Lung (tissue), 12 donors: ENCODE data around the gene C1GALT1C1. TPM values are rescaled to one million over a fixed set of nuclear protein-coding genes. Genes with fewer than 3 reads are reported as not detected.
"Not testable (repeated sequence)": the region's sequence is repeated elsewhere in the genome, so short reads cannot be mapped to it uniquely, and the experiment has no call there.

Experiments used
- ATAC-seq: fragments of 200-7000 bp; cut with Tn5 transposase; one replicate; pipeline ENCODE4 v1.9.1; 2020; ENCODE audit warnings: moderate number of reproducible peaks; ENCODE audit not compliant: insufficient read depth, low FRiP score
- DNase-seq, 3 donors: peaks; one replicate each; pipeline ENCODE4 v3.0.0-alpha.2; 2013 to 2017
- H3K27ac ChIP-seq, 2 donors: one replicate each; pipeline ENCODE4 v1.5.1; 2013; ENCODE audit warnings: mild to moderate bottlenecking in 2 of 2, moderate library complexity in 2 of 2, control low read depth in 1 of 2, inconsistent platforms in 1 of 2, low read depth in 1 of 2, low read length in 1 of 2
- H3K27me3 ChIP-seq, 3 donors: one replicate each; pipeline ENCODE4 v1.5.1; 2013; ENCODE audit warnings: low read length in 2 of 3; ENCODE audit not compliant: control insufficient read depth in 3 of 3, insufficient read depth in 3 of 3
- H3K36me3 ChIP-seq, 4 donors: one replicate each; pipeline ENCODE4 v1.5.1; 2013; ENCODE audit warnings: low read length in 4 of 4, mild to moderate bottlenecking in 1 of 4, moderate library complexity in 1 of 4; ENCODE audit not compliant: control insufficient read depth in 4 of 4, insufficient read depth in 4 of 4
- H3K4me1 ChIP-seq, 5 donors: one replicate each; pipeline ENCODE4 v1.5.1; 2013; ENCODE audit warnings: low read length in 5 of 5, mild to moderate bottlenecking in 2 of 5, moderate library complexity in 1 of 5; ENCODE audit not compliant: control insufficient read depth in 5 of 5, insufficient read depth in 5 of 5
- H3K4me3 ChIP-seq: one replicate; pipeline ENCODE4 v1.5.1; 2013; ENCODE audit warnings: mild to moderate bottlenecking, control low read depth, moderate library complexity
- H3K9ac ChIP-seq, 2 donors: one replicate each; pipeline ENCODE4 v1.5.1; 2013; ENCODE audit warnings: low read length in 2 of 2, control low read depth in 1 of 2; ENCODE audit not compliant: insufficient read depth in 1 of 2
- H3K9me3 ChIP-seq, 4 donors: one replicate each; pipeline ENCODE4 v1.5.1; 2013; ENCODE audit warnings: low read length in 3 of 4, mild to moderate bottlenecking in 1 of 4, moderate library complexity in 1 of 4; ENCODE audit not compliant: control insufficient read depth in 4 of 4, insufficient read depth in 3 of 4
- WGBS, 2 donors: extraction: QIAGEN DNeasy Blood & Tissue Kit; methylation state at CpG; one replicate each; pipeline ENCODE4 v1.1.7; 2013; 5-methylcytosine and 5-hydroxymethylcytosine counted together
- polyA plus RNA-seq, 2 donors: library from polyadenylated mRNA; stranded (reverse); fragments of 200-250 nt; gene quantifications; one replicate each; pipeline ENCODE4 v1.2.1, GENCODE V29; 2013
- total RNA-seq, 2 donors: library from RNA; depleted of rRNA in 1 of 2; stranded (reverse); fragments of >200 nt in 1 of 2; gene quantifications; one replicate each; pipeline ENCODE4 v1.2.1, GENCODE V29; 2014 to 2021
- TF ChIP-seq, protein P1 (sequence below): IDR thresholded peaks from 2 replicates; pipeline ENCODE4 v1.5.1; 2012; ENCODE audit warnings: mild to moderate bottlenecking; ENCODE audit errors: control extremely low read depth, extremely low read depth
- donor health status: control.
- donor health status: control.
- donor health status: Bipolar disorder and iron deficiency.
- donor health status: healthy.
- donor health status: DM: yes; HTN: yes; CAD: no.

The C1GALT1C1 gene
- total and polyA plus RNA-seq, 4 donors, result 19.3 to 31.4 (median 24.1) TPM

DNA sequence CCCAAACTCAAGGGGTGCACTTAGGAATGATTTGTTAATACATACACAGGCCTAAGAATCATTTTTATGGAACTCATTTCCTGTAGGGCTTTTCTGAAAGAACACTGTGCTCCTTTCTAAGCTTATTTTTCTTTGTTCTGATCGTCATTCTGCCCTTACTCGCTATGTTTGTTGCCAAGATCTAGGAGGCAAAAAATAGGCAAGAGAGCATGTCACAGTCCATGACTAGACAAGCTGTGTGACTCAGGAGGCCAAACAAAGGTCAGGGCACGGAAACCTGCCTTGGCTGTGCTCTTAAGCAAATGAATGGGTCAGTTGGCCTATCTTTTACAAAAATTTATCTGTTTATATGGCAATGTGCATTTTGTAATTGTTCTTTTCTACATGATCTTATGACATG lies 42.5 kb upstream of the C1GALT1C1 start:
- no peaks in the 10 kb centered on the region for H3K27me3 ChIP-seq
- no peaks in the 10 kb centered on the region for H3K36me3 ChIP-seq
- H3K9ac ChIP-seq, result no peak overlapping the region
- H3K4me1 ChIP-seq, result no peaks in the 10 kb centered on the region
- peak overlapping the region in 1 of 2 donors; percentile 21 for H3K27ac ChIP-seq
- ATAC-seq (no peak), DNase-seq (no peak)
- H3K4me3 ChIP-seq, result no peak overlapping the region
- TF ChIP-seq, protein P1, sequence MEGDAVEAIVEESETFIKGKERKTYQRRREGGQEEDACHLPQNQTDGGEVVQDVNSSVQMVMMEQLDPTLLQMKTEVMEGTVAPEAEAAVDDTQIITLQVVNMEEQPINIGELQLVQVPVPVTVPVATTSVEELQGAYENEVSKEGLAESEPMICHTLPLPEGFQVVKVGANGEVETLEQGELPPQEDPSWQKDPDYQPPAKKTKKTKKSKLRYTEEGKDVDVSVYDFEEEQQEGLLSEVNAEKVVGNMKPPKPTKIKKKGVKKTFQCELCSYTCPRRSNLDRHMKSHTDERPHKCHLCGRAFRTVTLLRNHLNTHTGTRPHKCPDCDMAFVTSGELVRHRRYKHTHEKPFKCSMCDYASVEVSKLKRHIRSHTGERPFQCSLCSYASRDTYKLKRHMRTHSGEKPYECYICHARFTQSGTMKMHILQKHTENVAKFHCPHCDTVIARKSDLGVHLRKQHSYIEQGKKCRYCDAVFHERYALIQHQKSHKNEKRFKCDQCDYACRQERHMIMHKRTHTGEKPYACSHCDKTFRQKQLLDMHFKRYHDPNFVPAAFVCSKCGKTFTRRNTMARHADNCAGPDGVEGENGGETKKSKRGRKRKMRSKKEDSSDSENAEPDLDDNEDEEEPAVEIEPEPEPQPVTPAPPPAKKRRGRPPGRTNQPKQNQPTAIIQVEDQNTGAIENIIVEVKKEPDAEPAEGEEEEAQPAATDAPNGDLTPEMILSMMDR, result no peak
- no peaks in the 10 kb centered on the region for H3K9me3 ChIP-seq
- 56 to 85% methylated on average over 3 of the region's 3 CpGs for WGBS, 2 donors

DNA sequence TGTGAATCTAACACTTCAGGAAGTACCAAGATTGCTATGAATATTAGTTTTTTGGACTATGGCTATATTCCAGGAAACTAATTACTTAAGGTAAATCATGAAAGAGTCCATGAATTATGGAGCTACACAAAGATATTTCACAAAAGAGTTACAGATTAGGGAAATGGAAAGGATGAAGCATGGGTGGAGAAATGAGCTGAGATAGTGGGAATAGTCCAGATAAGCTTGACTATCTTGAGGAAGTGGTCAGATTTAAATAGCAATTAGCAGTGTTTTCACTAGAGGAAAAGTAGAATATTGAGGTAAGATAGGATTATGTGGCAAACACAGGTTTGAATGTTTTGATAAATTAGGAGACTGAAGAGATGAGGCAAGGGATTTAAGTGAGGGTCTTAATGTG lies 42.1 kb upstream of the C1GALT1C1 start:
- no peak for ATAC-seq
- Histone ChIP-seq H3K27me3 (no peaks in the 10 kb centered on the region), H3K9ac (no peak overlapping the region)

DNA sequence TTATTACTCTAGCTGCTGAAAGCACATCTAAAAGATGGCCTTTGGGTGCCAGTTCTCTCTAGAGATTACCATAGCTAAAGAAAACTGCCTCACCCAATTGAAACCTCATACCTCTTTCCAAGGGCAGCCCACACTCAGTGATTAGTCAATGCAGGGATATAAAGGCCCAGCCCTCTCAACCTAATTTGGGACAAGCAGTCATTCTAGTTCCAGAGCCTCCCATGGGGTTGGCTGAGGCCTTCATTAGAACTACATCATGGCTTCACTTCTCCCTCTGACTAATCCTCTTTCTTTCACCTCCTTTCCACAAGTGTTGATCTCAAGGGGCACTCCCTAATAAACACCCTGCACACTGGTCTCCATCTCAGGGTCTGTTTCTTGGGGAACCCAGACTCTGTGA lies 38.5 kb upstream of the C1GALT1C1 start:
- no peak for DNase-seq
- Histone ChIP-seq H3K36me3 (no peaks in the 10 kb centered on the region), H3K9ac (no peak overlapping the region), H3K4me3 (no peak overlapping the region), H3K9me3 (no peaks in the 10 kb centered on the region), H3K4me1 (no peaks in the 10 kb centered on the region), H3K27ac (no peak overlapping the region), H3K27me3 (no peaks in the 10 kb centered on the region)
- TF ChIP-seq, protein P1, result no peak
- ATAC-seq, result no peak

More for the DNA sequence above, 42.1 kb upstream of the C1GALT1C1 start:
- Histone ChIP-seq H3K9me3 (no peaks in the 10 kb centered on the region), H3K36me3 (no peaks in the 10 kb centered on the region), H3K27ac (peak overlapping the region in 1 of 2 donors; percentile 21), H3K4me1 (no peaks in the 10 kb centered on the region), H3K4me3 (no peak overlapping the region)
- TF ChIP-seq, protein P1, result no peak
- DNase-seq, result no peak

DNA sequence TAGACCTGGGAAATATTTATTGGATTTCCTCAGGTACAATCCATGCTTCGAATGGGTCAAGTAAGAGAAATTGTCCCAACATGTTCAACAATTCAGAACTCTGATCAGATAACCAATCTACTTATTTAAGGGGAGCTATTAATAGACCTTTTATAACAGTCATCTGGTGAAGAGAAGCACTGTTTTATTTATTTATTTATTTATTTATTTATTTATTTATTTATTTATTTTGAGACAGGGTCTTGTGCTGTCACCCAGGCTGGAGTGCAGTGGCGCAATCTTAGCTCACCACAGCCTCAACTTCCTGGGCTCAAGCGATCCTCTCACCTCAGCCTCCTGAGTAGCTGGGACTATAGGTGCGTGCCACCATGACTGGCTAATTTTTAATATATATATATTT lies 34.7 kb upstream of the C1GALT1C1 start:
- not testable (repeated sequence) for H3K9me3 ChIP-seq, H3K27ac ChIP-seq, H3K36me3 ChIP-seq, DNase-seq, H3K4me3 ChIP-seq, ATAC-seq, H3K9ac ChIP-seq, H3K4me1 ChIP-seq, H3K27me3 ChIP-seq
- WGBS, 2 donors, result 82 to 90% methylated on average over 4 of the region's 4 CpGs
